Panc1 (cell line): ENCODE measurements around the gene THRB. TPM values are rescaled to one million over a fixed set of nuclear protein-coding genes. Genes with fewer than 3 reads are reported as not detected.

Experiments used
- ATAC-seq: fragments of 200-7000 bp; cut with Tn5 transposase; 2 replicates; pipeline ENCODE4 v1.9.1; 2020; ENCODE audit warnings: mild to moderate bottlenecking, moderate library complexity
- BruUV-seq: library from RNA; stranded (reverse); fragments of 400-500 nt; replicated peaks from 2 replicates; lab custom pipeline; 2021; lab: Mats Ljungman, UMichigan
- CTCF ChIA-PET: fragments of 300-600 bp; sonication (Branson Sonifier 250); formaldehyde crosslinking; loops from one replicate; lab custom pipeline; 2022; ENCODE audit warnings: antibody characterized with exemption; lab: Charles Lee
- POLR2A ChIA-PET: fragments of 300-600 bp; sonication (Branson Sonifier 250); formaldehyde crosslinking; loops from one replicate; lab custom pipeline; 2022; ENCODE audit warnings: antibody characterized with exemption; lab: Charles Lee
- DNase-seq: peaks from one replicate; pipeline ENCODE4 v3.0.0-alpha.2; 2010; ENCODE audit warnings: low read depth, low spot score
- H3K27ac ChIP-seq: 2 replicates; pipeline ENCODE4 v1.5.1; 2011; ENCODE audit warnings: mild to moderate bottlenecking, low read length, inconsistent platforms
- H3K27me3 ChIP-seq: fragments of 200-500 bp; sonication (Bioruptor generic); 2 replicates; pipeline ENCODE4 v1.6.0; 2014; ENCODE audit warnings: low read length, inconsistent platforms; ENCODE audit not compliant: control insufficient read depth, insufficient read depth
- H3K36me3 ChIP-seq: fragments of 200-500 bp; sonication (Bioruptor generic); 2 replicates; pipeline ENCODE4 v1.5.1; 2014; ENCODE audit warnings: inconsistent platforms, mild to moderate bottlenecking, low read length, moderate library complexity; ENCODE audit not compliant: control insufficient read depth, insufficient read depth
- H3K4me1 ChIP-seq: 2 replicates; pipeline ENCODE4 v1.5.1; 2011; ENCODE audit warnings: inconsistent platforms, mild to moderate bottlenecking, low read length, moderate library complexity; ENCODE audit not compliant: control insufficient read depth, insufficient read depth
- H3K4me3 ChIP-seq, 2 experiments: 2 replicates each; pipeline ENCODE4 v1.5.1; 2011 to 2012; ENCODE audit warnings: low read depth in 2 of 2, low read length in 2 of 2, mild to moderate bottlenecking in 2 of 2, inconsistent platforms in 1 of 2, moderate library complexity in 1 of 2
- H3K9me3 ChIP-seq: fragments of 200-500 bp; sonication (Bioruptor generic); 2 replicates; pipeline ENCODE4 v1.5.1; 2014; ENCODE audit warnings: low read depth, mild to moderate bottlenecking, inconsistent platforms, low read length, moderate library complexity; ENCODE audit not compliant: control insufficient read depth, insufficient read depth
- POLR2AphosphoS5 ChIP-seq: IDR thresholded peaks from 2 replicates; pipeline ENCODE4 v1.6.1; 2012; ENCODE audit warnings: mild to moderate bottlenecking, low read depth, low read length, moderate library complexity
- SIN3A ChIP-seq: IDR thresholded peaks from 2 replicates; pipeline ENCODE4 v1.6.1; 2012; ENCODE audit warnings: low read depth, mild to moderate bottlenecking, low read length, moderate library complexity, borderline replicate concordance; ENCODE audit not compliant: insufficient read depth
- TCF7L2 ChIP-seq: IDR thresholded peaks from 2 replicates; pipeline ENCODE4 v1.6.1; 2011; ENCODE audit warnings: mild to moderate bottlenecking, low read depth, low read length, inconsistent platforms
- in situ Hi-C: cut with HindIII; loops from 2 replicates; pipeline ENCODE4 v1.10.0; 2016; ENCODE audit warnings: low sequenced_read_pairs, low pct_unique_long_range_greater_than_20kb
- intact Hi-C: fragments of 100-400 bp; cut with micrococcal nuclease; formaldehyde crosslinking; loops from one replicate; pipeline ENCODE4 v1.10.0; 2022; ENCODE audit not compliant: unreplicated experiment
- total RNA-seq: library from RNA; stranded (reverse); gene quantifications from one replicate; pipeline ENCODE4 v1.2.1, GENCODE V29; 2021; ENCODE audit not compliant: unreplicated experiment
- TF ChIP-seq, protein P1 (sequence below): fragments of 450-650 bp; IDR thresholded peaks from 2 replicates; pipeline ENCODE4 v1.5.1; 2017; ENCODE audit warnings: mild to moderate bottlenecking
- TF ChIP-seq, protein P2 (sequence below), 2 experiments: IDR thresholded peaks; 2 replicates each; pipeline ENCODE4 v1.6.1; 2011 to 2012; ENCODE audit warnings: low read depth in 2 of 2, control low read depth in 1 of 2, low read length in 1 of 2, mild to moderate bottlenecking in 1 of 2, moderate library complexity in 1 of 2; ENCODE audit not compliant: insufficient read depth in 1 of 2

Gene THRB
- total RNA-seq, 1 experiment from 2014 or later = 3.9 TPM

DNA sequence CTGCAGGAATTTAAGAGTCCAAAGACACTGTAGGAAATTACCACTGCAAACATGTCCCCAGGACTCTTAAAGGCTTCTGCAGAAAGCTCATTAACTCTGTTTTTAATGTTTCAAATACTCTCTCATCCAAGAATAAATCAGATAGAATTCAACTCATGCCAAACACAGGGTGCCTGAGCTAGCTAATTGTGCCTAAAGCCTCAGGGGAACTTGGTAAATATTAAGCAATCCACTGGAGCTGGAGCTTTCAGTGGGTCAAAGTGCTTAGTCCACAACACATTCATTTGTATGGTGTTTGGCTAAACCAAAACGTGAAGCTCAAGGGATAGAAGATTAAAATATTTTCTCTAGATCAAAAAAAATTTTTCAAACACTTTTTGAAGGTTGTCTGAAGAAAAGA, 131.4 kb downstream of the THRB start:
- in situ Hi-C loops = no loop called here
- Histone ChIP-seq H3K9me3 (no peaks in the 10 kb centered on the region), H3K4me1 (peaks cover 22% of the 10 kb centered on the region), H3K4me3 (no peak overlapping the region), H3K36me3 (no peaks in the 10 kb centered on the region), H3K27ac (peak overlapping the region; percentile 79; the same call in 1 of the 2 replicates), H3K27me3 (no peaks in the 10 kb centered on the region)
- TF ChIP-seq SIN3A = no peak
- TF ChIP-seq, protein P1, sequence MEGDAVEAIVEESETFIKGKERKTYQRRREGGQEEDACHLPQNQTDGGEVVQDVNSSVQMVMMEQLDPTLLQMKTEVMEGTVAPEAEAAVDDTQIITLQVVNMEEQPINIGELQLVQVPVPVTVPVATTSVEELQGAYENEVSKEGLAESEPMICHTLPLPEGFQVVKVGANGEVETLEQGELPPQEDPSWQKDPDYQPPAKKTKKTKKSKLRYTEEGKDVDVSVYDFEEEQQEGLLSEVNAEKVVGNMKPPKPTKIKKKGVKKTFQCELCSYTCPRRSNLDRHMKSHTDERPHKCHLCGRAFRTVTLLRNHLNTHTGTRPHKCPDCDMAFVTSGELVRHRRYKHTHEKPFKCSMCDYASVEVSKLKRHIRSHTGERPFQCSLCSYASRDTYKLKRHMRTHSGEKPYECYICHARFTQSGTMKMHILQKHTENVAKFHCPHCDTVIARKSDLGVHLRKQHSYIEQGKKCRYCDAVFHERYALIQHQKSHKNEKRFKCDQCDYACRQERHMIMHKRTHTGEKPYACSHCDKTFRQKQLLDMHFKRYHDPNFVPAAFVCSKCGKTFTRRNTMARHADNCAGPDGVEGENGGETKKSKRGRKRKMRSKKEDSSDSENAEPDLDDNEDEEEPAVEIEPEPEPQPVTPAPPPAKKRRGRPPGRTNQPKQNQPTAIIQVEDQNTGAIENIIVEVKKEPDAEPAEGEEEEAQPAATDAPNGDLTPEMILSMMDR = no peak
- TF ChIP-seq, protein P2, sequence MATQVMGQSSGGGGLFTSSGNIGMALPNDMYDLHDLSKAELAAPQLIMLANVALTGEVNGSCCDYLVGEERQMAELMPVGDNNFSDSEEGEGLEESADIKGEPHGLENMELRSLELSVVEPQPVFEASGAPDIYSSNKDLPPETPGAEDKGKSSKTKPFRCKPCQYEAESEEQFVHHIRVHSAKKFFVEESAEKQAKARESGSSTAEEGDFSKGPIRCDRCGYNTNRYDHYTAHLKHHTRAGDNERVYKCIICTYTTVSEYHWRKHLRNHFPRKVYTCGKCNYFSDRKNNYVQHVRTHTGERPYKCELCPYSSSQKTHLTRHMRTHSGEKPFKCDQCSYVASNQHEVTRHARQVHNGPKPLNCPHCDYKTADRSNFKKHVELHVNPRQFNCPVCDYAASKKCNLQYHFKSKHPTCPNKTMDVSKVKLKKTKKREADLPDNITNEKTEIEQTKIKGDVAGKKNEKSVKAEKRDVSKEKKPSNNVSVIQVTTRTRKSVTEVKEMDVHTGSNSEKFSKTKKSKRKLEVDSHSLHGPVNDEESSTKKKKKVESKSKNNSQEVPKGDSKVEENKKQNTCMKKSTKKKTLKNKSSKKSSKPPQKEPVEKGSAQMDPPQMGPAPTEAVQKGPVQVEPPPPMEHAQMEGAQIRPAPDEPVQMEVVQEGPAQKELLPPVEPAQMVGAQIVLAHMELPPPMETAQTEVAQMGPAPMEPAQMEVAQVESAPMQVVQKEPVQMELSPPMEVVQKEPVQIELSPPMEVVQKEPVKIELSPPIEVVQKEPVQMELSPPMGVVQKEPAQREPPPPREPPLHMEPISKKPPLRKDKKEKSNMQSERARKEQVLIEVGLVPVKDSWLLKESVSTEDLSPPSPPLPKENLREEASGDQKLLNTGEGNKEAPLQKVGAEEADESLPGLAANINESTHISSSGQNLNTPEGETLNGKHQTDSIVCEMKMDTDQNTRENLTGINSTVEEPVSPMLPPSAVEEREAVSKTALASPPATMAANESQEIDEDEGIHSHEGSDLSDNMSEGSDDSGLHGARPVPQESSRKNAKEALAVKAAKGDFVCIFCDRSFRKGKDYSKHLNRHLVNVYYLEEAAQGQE (IDR thresholded peaks at IDR 0.05; ENCODE audit: insufficient read depth in 1 of 2, low read depth in 2 of 2, low read length in 1 of 2) = no peak
- TF ChIP-seq TCF7L2 = no peak
- TF ChIP-seq POLR2AphosphoS5 = no peak
- CTCF ChIA-PET = no interaction called here
- POLR2A ChIA-PET = no interaction called here
- no peak for DNase-seq
- no TSS peak for BruUV-seq
- ATAC-seq = peak; percentile 54; the same call in 1 of the 2 replicates
- intact Hi-C loops = no loop called here

DNA sequence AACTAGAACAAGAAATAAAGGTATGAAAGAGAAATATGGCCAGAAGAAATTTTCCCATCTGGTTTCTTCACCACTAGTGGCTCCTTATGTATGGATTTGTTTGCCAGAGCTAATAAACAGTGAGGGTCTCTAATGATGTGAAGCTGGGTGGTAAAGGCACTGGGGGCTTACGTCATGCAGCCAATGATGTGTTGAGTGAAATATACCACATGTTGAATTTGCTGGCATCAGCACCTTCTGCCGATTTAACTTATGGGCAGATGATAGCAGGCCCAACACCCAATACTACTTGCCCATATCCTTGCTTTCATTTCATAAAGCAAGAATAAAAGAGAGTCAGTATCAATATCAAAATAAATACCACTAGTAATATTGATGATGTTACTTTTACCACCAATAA, 133.0 kb downstream of the THRB start:
- peak overlapping the region; percentile 79; the same call in 1 of the 2 replicates for H3K27ac ChIP-seq
- in situ Hi-C loops (no loop called here), intact Hi-C loops (no loop called here)
- TF ChIP-seq POLR2AphosphoS5 = no peak
- TF ChIP-seq SIN3A = no peak
- TF ChIP-seq, protein P1 = no peak
- TF ChIP-seq, protein P2 (IDR thresholded peaks at IDR 0.05; ENCODE audit: insufficient read depth in 1 of 2, low read depth in 2 of 2, low read length in 1 of 2) = no peak
- no peak for TF ChIP-seq TCF7L2
- no peaks in the 10 kb centered on the region for H3K9me3 ChIP-seq
- no peak overlapping the region for H3K4me3 ChIP-seq
- DNase-seq (no peak), ATAC-seq (no peak)
- CTCF ChIA-PET = no interaction called here
- no peaks in the 10 kb centered on the region for H3K36me3 ChIP-seq
- peaks cover 19% of the 10 kb centered on the region for H3K4me1 ChIP-seq
- BruUV-seq = no TSS peak
- H3K27me3 ChIP-seq = no peaks in the 10 kb centered on the region
- POLR2A ChIA-PET = no interaction called here
